ENCODE measurements around the gene FARP1. TPM values are rescaled to one million over a fixed set of nuclear protein-coding genes. Genes with fewer than 3 reads are reported as not detected.

The FARP1 gene
- total RNA-seq, 1 experiment from 2014 or later = 96.6 TPM

GRCh38 chr13:98144801-98145350 is 2.0 kb downstream of the FARP1 start:
- TF ChIP-seq MYBL2 (CRISPR knock-in tag; IDR thresholded peaks at IDR 0.05) (no peak), PRRX2 (CRISPR knock-in tag; IDR thresholded peaks at IDR 0.05) (no peak), NR3C1 (CRISPR knock-in tag; conservative IDR thresholded peaks at IDR 0.05; ENCODE audit: low read depth) (no peak), GTF2I (CRISPR knock-in tag; conservative IDR thresholded peaks at IDR 0.05) (no peak), ATF6 (CRISPR knock-in tag; IDR thresholded peaks at IDR 0.05) (no peak), ZBTB43 (CRISPR knock-in tag; IDR thresholded peaks at IDR 0.05) (no peak), MXD4 (CRISPR knock-in tag; IDR thresholded peaks at IDR 0.05; ENCODE audit: borderline replicate concordance) (no peak)
- TF ChIP-seq, protein P1, sequence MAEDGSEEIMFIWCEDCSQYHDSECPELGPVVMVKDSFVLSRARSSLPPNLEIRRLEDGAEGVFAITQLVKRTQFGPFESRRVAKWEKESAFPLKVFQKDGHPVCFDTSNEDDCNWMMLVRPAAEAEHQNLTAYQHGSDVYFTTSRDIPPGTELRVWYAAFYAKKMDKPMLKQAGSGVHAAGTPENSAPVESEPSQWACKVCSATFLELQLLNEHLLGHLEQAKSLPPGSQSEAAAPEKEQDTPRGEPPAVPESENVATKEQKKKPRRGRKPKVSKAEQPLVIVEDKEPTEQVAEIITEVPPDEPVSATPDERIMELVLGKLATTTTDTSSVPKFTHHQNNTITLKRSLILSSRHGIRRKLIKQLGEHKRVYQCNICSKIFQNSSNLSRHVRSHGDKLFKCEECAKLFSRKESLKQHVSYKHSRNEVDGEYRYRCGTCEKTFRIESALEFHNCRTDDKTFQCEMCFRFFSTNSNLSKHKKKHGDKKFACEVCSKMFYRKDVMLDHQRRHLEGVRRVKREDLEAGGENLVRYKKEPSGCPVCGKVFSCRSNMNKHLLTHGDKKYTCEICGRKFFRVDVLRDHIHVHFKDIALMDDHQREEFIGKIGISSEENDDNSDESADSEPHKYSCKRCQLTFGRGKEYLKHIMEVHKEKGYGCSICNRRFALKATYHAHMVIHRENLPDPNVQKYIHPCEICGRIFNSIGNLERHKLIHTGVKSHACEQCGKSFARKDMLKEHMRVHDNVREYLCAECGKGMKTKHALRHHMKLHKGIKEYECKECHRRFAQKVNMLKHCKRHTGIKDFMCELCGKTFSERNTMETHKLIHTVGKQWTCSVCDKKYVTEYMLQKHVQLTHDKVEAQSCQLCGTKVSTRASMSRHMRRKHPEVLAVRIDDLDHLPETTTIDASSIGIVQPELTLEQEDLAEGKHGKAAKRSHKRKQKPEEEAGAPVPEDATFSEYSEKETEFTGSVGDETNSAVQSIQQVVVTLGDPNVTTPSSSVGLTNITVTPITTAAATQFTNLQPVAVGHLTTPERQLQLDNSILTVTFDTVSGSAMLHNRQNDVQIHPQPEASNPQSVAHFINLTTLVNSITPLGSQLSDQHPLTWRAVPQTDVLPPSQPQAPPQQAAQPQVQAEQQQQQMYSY (CRISPR knock-in tag; IDR thresholded peaks at IDR 0.05) = no peak

DNA sequence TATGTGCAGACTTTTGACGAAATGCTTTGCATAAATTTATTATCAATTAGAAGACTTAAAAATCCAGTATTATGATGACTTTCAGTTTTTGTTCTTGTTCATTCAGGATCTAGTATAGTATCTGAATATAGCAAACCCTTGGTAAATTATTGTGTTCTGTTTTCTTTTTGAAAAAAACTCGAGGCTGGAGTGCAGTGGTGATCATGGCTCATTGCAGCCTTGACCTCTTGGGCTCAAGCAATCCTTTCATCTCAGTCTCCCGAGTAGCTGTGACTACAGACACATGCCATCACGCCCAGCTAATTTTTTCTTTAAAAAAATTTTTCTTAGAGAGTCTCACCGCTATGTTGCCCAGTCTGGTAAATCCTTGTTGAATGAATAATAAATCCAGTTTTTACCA is 4.6 kb downstream of the FARP1 start:
- H3K27me3 Mint-ChIP-seq (ENCODE audit: low read depth) = peaks cover 13% of the 10 kb centered on the region; the same call in 1 of the 2 replicates
- no peak overlapping the region for H3K4me3 Mint-ChIP-seq
- no peaks in the 10 kb centered on the region for H3K9me3 Mint-ChIP-seq
- no peak overlapping the region for H3K27ac Mint-ChIP-seq
- ChIA-PET CTCF (no interaction called here), POLR2A (no interaction called here)
- ATAC-seq (no peak), DNase-seq (ENCODE audit: low spot score) (no peak)
- H3K36me3 Mint-ChIP-seq = peaks cover 4% of the 10 kb centered on the region; the same call in 1 of the 2 replicates
- peaks cover 38% of the 10 kb centered on the region for H3K4me1 Mint-ChIP-seq
- no peak for TF ChIP-seq RELA (CRISPR knock-in tag; IDR thresholded peaks at IDR 0.05; ENCODE audit: borderline replicate concordance)
- TF ChIP-seq ZNF219 (CRISPR knock-in tag; IDR thresholded peaks at IDR 0.05; ENCODE audit: borderline replicate concordance) = no peak
- TF ChIP-seq, protein P1 (CRISPR knock-in tag; IDR thresholded peaks at IDR 0.05) = no peak
- no peak for TF ChIP-seq GABPB1 (CRISPR knock-in tag; IDR thresholded peaks at IDR 0.05)
- TF ChIP-seq E2F1 (CRISPR knock-in tag; IDR thresholded peaks at IDR 0.05) = no peak
- TF ChIP-seq SMAD4 (CRISPR knock-in tag; IDR thresholded peaks at IDR 0.05) = no peak
- TF ChIP-seq, protein P2, sequence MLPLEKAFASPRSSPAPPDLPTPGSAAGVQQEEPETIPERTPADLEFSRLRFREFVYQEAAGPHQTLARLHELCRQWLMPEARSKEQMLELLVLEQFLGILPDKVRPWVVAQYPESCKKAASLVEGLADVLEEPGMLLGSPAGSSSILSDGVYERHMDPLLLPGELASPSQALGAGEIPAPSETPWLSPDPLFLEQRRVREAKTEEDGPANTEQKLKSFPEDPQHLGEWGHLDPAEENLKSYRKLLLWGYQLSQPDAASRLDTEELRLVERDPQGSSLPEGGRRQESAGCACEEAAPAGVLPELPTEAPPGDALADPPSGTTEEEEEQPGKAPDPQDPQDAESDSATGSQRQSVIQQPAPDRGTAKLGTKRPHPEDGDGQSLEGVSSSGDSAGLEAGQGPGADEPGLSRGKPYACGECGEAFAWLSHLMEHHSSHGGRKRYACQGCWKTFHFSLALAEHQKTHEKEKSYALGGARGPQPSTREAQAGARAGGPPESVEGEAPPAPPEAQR (CRISPR knock-in tag; IDR thresholded peaks at IDR 0.05) = no peak
- TF ChIP-seq ZNF396 (CRISPR knock-in tag; IDR thresholded peaks at IDR 0.05; ENCODE audit: borderline replicate concordance) = no peak
- TF ChIP-seq ZNF671 (CRISPR knock-in tag; IDR thresholded peaks at IDR 0.05) = no peak
- TF ChIP-seq, protein P3, sequence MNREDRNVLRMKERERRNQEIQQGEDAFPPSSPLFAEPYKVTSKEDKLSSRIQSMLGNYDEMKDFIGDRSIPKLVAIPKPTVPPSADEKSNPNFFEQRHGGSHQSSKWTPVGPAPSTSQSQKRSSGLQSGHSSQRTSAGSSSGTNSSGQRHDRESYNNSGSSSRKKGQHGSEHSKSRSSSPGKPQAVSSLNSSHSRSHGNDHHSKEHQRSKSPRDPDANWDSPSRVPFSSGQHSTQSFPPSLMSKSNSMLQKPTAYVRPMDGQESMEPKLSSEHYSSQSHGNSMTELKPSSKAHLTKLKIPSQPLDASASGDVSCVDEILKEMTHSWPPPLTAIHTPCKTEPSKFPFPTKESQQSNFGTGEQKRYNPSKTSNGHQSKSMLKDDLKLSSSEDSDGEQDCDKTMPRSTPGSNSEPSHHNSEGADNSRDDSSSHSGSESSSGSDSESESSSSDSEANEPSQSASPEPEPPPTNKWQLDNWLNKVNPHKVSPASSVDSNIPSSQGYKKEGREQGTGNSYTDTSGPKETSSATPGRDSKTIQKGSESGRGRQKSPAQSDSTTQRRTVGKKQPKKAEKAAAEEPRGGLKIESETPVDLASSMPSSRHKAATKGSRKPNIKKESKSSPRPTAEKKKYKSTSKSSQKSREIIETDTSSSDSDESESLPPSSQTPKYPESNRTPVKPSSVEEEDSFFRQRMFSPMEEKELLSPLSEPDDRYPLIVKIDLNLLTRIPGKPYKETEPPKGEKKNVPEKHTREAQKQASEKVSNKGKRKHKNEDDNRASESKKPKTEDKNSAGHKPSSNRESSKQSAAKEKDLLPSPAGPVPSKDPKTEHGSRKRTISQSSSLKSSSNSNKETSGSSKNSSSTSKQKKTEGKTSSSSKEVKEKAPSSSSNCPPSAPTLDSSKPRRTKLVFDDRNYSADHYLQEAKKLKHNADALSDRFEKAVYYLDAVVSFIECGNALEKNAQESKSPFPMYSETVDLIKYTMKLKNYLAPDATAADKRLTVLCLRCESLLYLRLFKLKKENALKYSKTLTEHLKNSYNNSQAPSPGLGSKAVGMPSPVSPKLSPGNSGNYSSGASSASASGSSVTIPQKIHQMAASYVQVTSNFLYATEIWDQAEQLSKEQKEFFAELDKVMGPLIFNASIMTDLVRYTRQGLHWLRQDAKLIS (CRISPR knock-in tag; IDR thresholded peaks at IDR 0.05; ENCODE audit: borderline replicate concordance) = no peak

More at GRCh38 chr13:98144801-98145350, 2.0 kb downstream of the FARP1 start:
- Mint-ChIP-seq H3K4me1 (peaks cover 45% of the 10 kb centered on the region), H3K9me3 (no peaks in the 10 kb centered on the region), H3K27ac (peak overlapping the region; percentile 84), H3K27me3 (ENCODE audit: low read depth) (peaks cover 30% of the 10 kb centered on the region), H3K36me3 (peaks cover 4% of the 10 kb centered on the region; the same call in 1 of the 2 replicates), H3K4me3 (peak overlapping the region; percentile 88)
- ATAC-seq = peak; percentile 21
- ChIA-PET CTCF (no interaction called here), POLR2A (no interaction called here)
- DNase-seq (ENCODE audit: low spot score) = peak; percentile 52

Data from WTC11 (cell line).